Colonic mucosa (tissue), 4 donors: Measurements from ENCODE around the gene CTTN. TPM values are rescaled to one million over a fixed set of nuclear protein-coding genes. Genes with fewer than 3 reads are reported as not detected.
"Not testable (repeated sequence)": the region's sequence is repeated elsewhere in the genome, so short reads cannot be mapped to it uniquely, and the experiment has no call there.

Source experiments
- DNase-seq: peaks from one replicate; pipeline ENCODE4 v3.0.0-alpha.2; 2020
- H3K27ac ChIP-seq: fragments of 200-600 bp; one replicate; pipeline ENCODE4 v1.8.0; 2021
- H3K27me3 ChIP-seq: fragments of 200-600 bp; one replicate; pipeline ENCODE4 v1.8.0; 2021
- H3K36me3 ChIP-seq: fragments of 200-600 bp; one replicate; pipeline ENCODE4 v1.8.0; 2021
- H3K4me1 ChIP-seq: fragments of 200-600 bp; one replicate; pipeline ENCODE4 v1.8.0; 2021; ENCODE audit warnings: mild to moderate bottlenecking
- H3K4me3 ChIP-seq: fragments of 200-600 bp; one replicate; pipeline ENCODE4 v1.8.0; 2021
- H3K9ac ChIP-seq, 2 donors: one replicate each; pipeline ENCODE4 v1.7.0; 2013; ENCODE audit warnings: control low read depth in 2 of 2, low read depth in 2 of 2, low read length in 2 of 2
- H3K9me3 ChIP-seq: fragments of 200-600 bp; one replicate; pipeline ENCODE4 v1.8.0; 2021
- intact Hi-C: fragments of 100-400 bp; cut with DNase I; formaldehyde crosslinking; loops from one replicate; pipeline ENCODE4 v1.14.1; 2022
- total RNA-seq, 2 donors: library from RNA; stranded (reverse); fragmentation: NEBNext Ultra II Directional in 1 of 2; extraction: Animal tissue kit (Norgen Biotek cat#: 25700) in 1 of 2; gene quantifications; one replicate each; pipeline ENCODE4 v1.2.1, GENCODE V29; 2021
- TF ChIP-seq, protein P1 (sequence below): fragments of 200-600 bp; IDR thresholded peaks from one replicate; pipeline ENCODE4 v1.8.0; 2022; ENCODE audit warnings: antibody characterized with exemption, mild to moderate bottlenecking
- donor health status: healthy.
- donor health status: DM: no; HTN: no; CAD: no.
- donor health status: DM: no; HTN: no; CAD: no.

The CTTN gene
- total RNA-seq, 2 donors from 2014 or later = 249 to 302 TPM

DNA sequence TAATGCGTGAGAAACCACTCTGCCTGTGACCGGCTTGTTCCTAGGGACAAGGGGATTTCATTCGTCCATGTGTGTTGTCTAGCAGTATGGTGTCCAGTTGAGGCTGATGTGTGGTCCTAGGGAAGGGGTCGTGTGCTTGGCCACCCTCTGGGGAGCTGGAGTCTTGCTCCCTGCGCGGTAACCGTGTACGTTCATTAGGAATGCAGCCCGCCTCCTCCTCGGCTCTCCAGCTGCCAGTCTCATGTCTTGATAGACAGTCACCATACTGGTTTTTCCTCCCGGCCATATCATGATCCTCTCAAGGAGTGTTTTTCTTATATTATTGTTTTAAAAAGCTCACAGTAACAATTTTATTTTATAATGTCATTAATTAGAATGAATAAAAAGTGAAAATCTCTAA lies 5.9 kb downstream of the CTTN start:
- no peak for DNase-seq
- Histone ChIP-seq H3K4me3 (no peak overlapping the region), H3K27ac (no peak overlapping the region), H3K9ac (no peak overlapping the region), H3K4me1 (no peaks in the 10 kb centered on the region), H3K36me3 (peaks cover 15% of the 10 kb centered on the region), H3K27me3 (no peaks in the 10 kb centered on the region), H3K9me3 (no peaks in the 10 kb centered on the region)
- intact Hi-C loops = no loop called here
- TF ChIP-seq, protein P1, sequence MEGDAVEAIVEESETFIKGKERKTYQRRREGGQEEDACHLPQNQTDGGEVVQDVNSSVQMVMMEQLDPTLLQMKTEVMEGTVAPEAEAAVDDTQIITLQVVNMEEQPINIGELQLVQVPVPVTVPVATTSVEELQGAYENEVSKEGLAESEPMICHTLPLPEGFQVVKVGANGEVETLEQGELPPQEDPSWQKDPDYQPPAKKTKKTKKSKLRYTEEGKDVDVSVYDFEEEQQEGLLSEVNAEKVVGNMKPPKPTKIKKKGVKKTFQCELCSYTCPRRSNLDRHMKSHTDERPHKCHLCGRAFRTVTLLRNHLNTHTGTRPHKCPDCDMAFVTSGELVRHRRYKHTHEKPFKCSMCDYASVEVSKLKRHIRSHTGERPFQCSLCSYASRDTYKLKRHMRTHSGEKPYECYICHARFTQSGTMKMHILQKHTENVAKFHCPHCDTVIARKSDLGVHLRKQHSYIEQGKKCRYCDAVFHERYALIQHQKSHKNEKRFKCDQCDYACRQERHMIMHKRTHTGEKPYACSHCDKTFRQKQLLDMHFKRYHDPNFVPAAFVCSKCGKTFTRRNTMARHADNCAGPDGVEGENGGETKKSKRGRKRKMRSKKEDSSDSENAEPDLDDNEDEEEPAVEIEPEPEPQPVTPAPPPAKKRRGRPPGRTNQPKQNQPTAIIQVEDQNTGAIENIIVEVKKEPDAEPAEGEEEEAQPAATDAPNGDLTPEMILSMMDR = no peak

DNA sequence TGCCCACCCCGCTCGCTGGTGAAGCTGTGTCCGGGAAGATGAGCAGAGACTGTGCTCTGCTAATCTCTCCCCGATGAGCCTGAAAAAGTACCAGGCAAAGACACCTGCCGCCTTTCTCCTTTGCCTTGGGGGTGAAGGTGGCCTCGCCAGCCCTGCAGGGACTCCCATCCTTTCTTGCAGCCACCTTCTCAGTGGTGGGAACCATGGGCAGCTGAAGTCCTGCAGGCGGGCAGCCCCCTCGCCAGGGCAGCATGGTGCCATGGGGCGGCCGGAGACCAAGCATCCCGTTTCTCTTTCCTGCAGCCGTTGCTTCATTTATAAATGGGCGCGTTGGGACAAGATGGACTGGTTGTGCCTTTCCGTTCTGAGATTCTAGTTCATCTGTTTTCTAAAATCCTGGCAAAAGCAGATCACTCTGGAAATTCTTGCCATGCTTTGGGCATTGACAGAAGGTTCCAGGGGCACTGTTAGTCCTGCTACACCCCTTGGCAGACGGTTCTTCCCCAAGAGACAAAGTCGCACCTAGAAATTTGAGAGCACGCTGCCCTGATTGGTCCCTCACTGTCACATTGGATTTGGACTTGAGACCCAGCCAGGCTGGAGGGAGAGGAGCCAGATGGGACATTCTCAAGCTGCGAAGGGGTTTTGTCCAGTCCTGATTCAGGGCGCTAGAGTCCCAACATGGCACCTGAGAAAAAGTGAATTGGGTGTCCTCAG lies 7.5 kb downstream of the CTTN start:
- no peaks in the 10 kb centered on the region for H3K9me3 ChIP-seq
- H3K36me3 ChIP-seq = peaks cover 15% of the 10 kb centered on the region
- DNase-seq = no peak

DNA sequence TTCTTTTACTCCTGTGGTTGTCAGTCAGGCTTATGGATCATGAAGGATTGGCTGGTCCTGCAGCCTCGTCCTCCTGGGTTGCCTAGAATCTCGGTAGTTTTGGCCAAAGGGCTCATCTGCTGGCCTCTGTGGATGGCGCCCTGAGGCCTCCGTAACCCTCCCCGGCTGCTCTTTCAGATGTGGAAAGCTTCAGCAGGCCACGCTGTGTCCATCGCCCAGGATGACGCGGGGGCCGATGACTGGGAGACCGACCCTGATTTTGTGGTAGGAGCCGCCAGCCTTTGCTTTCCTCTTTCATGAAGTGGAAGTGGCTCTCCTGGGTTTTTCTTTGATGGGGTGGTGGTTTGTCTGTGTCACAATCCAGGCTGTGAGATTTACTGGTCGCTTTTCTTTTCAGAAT lies 8.8 kb downstream of the CTTN start:
- DNase-seq = no peak
- intact Hi-C loops = no loop called here
- TF ChIP-seq, protein P1 = no peak

More for the DNA sequence above, 7.5 kb downstream of the CTTN start:
- Histone ChIP-seq H3K4me3 (no peak overlapping the region), H3K27me3 (no peaks in the 10 kb centered on the region), H3K4me1 (no peaks in the 10 kb centered on the region), H3K9ac (no peak overlapping the region), H3K27ac (no peak overlapping the region)
- TF ChIP-seq, protein P1 = no peak
- intact Hi-C loops = no loop called here

DNA sequence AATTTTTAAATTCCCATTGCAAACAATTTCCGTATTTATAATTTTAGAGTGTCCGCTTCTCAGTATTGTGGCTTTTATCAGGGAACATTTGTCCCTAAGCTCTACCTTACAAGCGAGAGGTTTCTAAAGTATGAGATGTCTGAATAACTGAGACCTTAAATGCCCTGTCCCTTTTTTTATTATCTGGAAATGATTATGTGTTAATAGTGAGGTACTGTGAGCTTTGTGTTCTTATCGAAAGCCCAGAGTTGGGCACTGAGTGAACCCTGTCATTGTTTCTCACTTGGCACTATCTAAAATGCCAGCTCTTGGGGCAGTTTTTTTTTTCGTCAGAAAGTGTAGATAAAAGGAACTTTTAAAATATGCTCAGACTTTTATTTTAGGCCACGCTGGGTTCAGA lies 9.5 kb downstream of the CTTN start:
- TF ChIP-seq, protein P1 = no peak
- Histone ChIP-seq H3K4me3 (no peak overlapping the region), H3K27me3 (no peaks in the 10 kb centered on the region), H3K27ac (no peak overlapping the region), H3K4me1 (no peaks in the 10 kb centered on the region), H3K9ac (no peak overlapping the region), H3K36me3 (peaks cover 15% of the 10 kb centered on the region), H3K9me3 (no peaks in the 10 kb centered on the region)
- DNase-seq = no peak
- intact Hi-C loops = no loop called here

More for the DNA sequence above, 8.8 kb downstream of the CTTN start:
- H3K9ac ChIP-seq = no peak overlapping the region
- H3K27ac ChIP-seq = no peak overlapping the region
- no peaks in the 10 kb centered on the region for H3K4me1 ChIP-seq
- no peaks in the 10 kb centered on the region for H3K27me3 ChIP-seq
- no peaks in the 10 kb centered on the region for H3K9me3 ChIP-seq
- peaks cover 15% of the 10 kb centered on the region for H3K36me3 ChIP-seq
- H3K4me3 ChIP-seq = no peak overlapping the region

DNA sequence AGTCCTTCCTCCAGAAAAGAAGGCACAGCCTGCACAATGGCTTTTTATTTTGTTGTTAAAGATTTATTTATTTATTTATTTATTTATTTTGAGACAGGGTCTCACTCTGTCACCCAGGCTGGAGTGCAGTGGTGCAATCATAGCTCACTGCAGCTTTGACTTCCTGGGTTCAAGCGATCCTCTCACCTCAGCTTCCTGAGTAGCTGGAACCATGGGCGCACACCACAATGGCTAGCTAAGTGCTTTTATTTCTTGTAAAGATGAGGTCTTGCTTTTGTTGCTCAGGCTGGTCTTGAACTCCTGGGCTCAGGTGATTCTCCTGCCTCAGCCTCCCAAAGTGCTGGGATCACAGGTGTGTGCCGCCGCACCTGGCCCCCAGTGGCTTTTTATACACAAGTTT lies 10.0 kb downstream of the CTTN start:
- H3K4me3 ChIP-seq, H3K27ac ChIP-seq, H3K27me3 ChIP-seq, DNase-seq, H3K9ac ChIP-seq, H3K9me3 ChIP-seq, intact Hi-C loops, H3K4me1 ChIP-seq: not testable (repeated sequence)
- H3K36me3 ChIP-seq = peaks cover 15% of the 10 kb centered on the region

DNA sequence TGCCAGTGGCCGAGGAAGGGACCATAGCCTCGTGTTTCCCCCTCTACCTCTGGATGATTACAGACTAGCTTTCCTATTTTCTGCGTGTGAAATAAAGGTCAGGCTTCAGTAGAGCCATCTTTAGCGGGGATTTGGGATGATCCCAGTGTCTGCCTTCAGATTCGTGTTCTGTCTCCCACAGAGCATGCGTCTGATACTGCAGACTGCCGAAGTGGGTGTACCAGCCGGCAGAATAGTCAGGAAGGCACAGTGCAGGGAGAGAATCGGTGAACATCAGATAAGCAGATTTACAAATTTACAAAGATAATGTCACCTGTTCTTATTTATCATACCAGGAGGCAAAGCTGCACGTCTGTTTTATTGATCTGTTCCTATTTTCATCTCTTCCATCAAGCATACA lies 11.1 kb downstream of the CTTN start:
- intact Hi-C loops = no loop called here

More for the DNA sequence above, 11.1 kb downstream of the CTTN start:
- TF ChIP-seq, protein P1 = no peak
- Histone ChIP-seq H3K4me3 (no peak overlapping the region), H3K9ac (no peak overlapping the region), H3K27ac (no peak overlapping the region), H3K27me3 (no peaks in the 10 kb centered on the region), H3K4me1 (no peaks in the 10 kb centered on the region), H3K9me3 (no peaks in the 10 kb centered on the region), H3K36me3 (peaks cover 15% of the 10 kb centered on the region)
- no peak for DNase-seq
